NCI-H345 treated with DMSO at 0.1 percent for 48 hours (cell line): ENCODE data around the gene POLD2.
"Not testable (repeated sequence)": the region's sequence is repeated elsewhere in the genome, so short reads cannot be mapped to it uniquely, and the experiment has no call there.

Experiments used
- DNase-seq: peaks from one replicate; lab custom pipeline; 2025; ENCODE audit not compliant: unreplicated experiment; lab: John Stamatoyannopoulos, UW

POLD2 gene

DNA sequence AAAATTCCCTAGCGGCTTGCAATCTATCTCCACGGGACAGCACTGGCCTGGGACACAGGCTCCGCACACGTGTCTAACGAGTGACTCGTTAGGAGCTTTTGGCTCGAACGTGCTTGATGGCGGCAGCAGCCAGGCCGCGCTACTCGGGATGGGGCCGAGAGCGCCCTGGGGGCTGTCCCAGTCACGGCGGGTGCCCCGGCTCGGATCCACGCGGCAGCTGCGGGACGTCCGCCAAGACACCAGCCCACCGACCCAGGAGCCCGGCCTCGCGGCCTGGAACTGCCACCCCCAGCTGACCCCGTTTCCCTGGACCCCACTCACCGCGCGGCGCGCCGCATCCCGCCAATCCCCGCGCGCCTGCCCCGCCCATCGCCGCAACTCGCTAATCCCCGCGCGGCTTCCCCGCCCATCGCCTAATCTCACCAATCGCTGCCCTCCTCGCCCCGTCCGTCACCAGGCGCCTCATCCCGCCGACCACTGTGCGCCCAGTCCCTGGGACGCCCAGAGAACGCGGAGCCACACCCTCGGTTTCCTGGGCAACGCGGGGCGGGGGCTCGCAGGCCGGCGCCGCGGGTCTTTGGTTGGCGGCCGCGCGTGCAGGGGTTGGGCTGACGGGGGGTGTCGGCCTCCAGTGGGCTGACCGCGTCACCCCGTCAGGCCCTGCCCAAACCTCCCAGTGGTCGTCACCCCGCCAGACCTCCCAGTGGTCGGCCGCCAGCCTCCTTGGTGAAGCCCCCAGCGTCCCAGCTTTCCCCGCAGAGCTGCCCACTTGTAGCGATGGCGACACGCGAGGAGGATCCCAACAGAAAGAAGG lies at the start of gene POLD2:
Gene POLD2 (minus strand): TSS at position 359 of the 814 bp plus-strand sequence. CDS start 1,495 bp downstream, outside the sequence.
- peak; percentile 94 for DNase-seq

DNA sequence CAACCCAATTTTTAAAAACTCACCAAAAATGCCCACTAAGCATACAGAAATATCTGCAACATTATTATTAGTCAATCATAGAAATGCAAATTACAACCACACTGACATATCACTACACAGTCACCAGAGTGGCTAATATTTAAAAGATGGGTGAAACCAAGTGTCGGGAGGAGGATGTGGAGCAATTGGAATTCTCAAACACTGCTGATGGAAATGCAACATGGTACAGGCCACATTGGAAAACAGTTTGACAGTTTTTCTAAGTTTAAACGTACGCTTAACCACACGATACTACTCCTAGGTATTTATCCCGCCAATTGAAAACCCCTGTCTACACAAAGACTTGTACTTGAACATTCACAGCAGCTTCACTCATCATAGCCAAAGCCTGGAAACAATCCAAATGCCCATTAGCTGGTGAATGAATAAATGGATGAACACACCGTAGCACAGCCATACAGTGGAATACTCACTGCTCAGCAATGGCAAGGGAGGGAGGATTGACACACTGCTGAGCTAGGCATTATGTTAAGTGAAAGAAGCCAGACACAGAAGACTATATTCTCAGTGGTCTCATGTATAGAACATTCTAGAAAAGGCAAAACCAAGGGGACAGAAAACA lies 49.6 kb upstream of the POLD2 start:
- peak; percentile 64 for DNase-seq

DNA sequence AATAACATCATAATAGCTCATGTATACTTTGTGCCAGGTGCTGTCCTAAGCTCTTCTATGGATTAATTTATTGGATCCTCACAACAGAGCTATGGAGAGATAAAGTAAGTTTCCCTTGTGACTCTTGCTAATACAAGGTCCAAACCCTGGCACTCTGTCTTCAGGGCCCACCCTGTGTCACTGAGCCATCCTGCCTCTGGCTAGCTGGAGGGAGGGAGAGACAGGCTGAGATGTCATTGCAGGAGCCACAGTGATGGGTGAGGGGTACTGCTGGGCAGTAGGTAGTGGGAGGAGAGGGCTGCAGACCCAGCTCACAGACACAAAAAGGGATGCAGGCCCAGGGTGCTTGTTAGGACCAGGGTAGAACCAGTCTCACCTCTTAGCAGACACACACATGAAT lies 49.0 kb upstream of the POLD2 start:
- no peak for DNase-seq

DNA sequence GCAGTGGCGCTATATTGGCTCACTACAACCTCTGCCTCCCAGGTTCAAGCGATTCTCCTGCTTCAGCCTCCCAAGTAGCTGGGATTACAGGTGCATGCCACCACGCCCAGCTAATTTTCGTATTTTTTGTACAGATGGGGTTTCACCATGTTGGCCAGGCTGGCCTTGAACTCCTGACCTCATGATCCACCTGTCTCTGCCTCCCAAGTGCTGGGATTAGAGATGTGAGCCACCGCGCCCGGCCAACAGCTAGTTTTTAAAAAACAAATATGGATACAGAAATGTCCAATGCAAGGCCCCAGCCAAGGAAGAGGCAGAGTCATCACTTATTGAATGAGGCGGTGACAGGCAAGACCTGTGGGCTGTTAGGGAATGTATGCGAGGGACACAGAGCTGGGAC lies 48.6 kb upstream of the POLD2 start:
- not testable (repeated sequence) for DNase-seq

DNA sequence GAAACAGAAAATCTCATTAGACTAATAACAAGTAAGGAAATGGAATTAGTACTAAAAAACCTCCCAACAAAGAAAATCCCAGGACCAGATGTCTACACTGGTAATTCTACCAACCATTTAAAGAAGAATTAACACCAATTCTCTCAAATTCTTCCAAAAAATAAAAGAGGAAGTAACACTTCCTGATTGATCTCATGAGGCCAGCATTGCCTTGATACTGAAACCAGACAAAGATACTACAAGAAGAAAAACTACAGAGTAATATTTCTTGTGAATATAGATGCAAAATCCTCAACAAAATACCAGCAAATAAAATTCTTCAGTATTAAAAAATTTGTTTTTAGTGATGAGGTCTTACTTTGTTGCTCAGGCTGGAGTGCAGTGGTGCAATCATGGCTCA lies 44.6 kb upstream of the POLD2 start:
- no peak for DNase-seq

DNA sequence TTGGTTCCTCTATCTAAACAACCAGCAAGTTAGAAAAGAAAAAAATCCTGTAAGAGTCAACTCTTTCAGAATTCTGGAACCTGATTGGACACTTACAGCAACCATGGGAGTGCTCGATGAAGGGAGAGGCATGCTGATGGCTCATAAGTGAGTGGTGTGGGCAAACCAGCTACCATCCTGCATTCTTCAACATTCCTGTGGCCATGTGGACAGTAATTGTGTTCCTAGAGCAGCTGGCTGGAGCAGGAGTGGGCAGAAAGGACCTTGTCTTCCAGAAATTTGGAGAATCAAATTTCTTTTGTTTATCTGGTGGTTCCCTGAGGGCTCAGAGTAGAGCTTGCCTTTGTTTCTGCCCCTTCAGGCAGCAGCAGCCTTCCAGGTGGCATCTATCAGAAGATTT lies 40.2 kb upstream of the POLD2 start:
- DNase-seq: no peak

DNA sequence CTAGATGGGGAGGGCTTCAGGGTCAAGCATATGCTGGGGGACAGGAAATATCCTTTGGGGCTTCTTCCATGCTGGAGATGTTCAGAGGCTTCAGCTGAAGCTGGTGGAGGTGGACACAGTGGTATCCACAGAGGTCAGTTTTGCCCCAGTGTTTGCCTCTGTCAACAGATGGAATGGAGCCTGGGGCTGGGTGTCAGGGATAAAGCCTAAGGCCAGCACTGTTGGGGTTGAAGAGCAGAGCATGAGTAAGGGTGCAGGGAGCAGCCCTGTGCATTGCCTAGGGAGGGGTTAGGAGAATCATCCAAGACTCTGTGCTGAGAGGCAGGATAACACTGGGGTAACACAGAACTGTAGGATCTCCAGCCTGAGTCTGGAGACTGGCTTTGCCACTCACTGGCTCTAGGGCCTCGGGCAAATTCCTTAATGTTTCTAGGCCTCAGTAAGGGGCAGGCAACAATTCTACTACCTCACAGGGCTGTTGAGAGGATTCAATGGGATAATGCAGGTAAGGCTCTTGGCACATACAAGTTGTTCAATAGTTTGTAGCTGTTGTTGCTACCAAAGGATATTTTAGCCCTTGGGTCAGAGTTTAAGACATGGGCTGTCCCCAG lies 39.5 kb upstream of the POLD2 start:
- no peak for DNase-seq

DNA sequence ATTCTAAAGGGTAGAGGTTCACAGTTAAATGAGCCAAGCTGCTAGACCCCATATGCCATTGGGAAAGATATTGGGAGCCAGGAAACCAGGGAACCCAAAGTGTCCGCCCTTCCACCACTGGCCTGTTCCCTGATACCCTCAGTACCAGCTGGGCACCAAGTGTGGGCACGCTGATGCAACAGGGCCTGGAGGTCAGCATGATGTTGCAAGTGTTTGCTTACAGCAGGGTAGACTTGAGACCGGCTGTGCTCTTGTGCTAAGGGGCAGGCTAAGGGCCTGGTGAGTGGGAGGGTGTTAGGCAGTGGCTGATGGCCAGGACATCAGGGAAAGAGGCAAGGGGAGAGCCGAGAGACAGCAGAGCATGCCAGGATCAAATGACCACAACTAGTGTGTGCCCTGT lies 38.8 kb upstream of the POLD2 start:
- DNase-seq: no peak

DNA sequence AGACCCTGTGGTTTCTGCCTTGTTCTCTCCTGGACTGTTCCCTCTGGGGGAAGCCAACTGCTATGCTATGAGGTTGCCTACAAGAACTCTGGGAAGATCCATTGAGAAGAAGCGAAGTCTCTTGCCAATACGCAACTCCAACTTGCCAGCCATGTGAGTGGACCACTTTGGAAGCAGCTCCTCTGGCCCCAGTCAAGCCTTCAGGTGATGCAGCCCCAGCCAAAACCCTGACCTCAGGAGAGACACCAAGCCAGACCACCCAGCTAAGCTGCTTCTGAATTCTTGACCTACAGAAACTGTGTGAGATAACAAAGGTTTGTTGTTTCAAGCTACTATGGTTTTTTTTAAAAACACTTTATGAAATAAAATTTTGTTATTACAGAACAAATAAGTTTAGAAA lies 38.0 kb upstream of the POLD2 start:
- no peak for DNase-seq

DNA sequence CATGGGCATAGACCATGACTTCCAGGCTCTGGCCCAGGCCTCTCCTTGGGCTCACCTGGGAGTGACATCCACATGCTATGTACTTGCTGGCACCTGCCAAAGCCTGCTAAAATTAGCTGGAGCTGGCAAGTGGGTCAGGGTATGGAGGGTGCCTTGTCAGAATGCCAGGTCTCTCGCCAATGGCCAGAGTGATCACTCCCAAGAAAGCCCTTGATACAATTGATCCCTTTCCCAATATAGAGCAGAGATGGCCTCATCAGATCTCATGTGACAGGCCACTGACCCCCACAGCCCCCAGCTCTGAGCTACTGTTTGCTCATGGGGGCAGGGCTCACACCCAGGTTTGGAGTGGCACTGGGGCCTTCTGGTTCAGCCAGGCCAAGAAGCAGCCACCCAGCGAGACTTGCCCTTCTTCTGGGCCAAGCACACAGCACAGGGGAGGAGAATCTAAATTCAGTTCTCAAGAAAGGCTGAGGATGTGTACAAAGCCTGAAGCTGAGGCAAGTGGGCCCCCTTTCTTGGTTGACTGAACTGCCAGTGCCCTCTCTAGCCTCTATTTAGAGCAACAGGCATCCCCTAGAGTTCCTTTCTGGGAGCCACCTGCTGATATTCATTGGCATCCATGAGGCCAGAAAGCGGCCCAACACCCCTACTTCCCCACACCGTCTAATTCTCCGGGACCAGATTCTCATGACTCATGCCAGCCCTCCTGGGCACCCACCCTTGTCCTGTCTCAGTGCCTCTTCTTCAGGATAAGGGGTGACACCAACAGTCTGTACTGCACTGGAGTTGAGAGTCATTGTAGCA lies 36.7 kb upstream of the POLD2 start:
- DNase-seq: no peak

DNA sequence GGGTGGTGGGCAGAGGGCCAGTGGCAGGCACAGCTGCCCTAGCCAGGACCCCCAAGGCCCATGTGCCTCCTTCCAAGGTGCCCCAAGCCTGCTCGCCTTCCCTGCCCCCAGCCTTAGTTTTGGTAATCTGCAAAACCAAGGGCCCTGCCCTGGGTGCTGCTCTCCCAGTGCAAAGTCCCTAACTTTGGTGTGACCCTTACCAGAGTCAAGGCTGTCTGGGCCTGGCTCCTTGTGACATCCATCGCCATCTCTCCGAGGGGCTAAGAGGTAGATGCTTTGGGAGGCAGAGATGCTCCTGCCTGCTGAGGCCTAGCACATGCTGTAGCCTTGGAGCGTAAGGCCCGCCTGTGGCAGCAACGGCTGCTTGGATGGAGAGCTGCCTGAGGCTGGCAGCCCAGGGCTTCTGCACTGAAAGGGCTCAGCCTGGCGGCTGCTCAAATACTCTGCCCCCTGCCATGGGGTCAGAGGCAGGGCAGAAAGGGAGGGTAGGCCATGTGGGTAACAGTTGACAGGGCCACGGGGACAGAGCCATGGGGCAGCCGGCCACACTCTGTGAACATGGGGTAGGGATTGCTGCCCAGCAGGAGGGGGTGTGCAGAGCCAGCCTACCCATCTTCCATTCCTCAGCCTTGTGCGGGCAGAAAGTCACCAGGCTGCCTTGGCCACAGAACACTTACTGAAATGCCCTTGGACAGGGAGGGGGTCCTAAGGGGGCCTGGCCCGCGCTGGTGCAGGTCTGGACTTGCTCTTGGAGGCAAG lies 35.7 kb upstream of the POLD2 start:
- DNase-seq: no peak

DNA sequence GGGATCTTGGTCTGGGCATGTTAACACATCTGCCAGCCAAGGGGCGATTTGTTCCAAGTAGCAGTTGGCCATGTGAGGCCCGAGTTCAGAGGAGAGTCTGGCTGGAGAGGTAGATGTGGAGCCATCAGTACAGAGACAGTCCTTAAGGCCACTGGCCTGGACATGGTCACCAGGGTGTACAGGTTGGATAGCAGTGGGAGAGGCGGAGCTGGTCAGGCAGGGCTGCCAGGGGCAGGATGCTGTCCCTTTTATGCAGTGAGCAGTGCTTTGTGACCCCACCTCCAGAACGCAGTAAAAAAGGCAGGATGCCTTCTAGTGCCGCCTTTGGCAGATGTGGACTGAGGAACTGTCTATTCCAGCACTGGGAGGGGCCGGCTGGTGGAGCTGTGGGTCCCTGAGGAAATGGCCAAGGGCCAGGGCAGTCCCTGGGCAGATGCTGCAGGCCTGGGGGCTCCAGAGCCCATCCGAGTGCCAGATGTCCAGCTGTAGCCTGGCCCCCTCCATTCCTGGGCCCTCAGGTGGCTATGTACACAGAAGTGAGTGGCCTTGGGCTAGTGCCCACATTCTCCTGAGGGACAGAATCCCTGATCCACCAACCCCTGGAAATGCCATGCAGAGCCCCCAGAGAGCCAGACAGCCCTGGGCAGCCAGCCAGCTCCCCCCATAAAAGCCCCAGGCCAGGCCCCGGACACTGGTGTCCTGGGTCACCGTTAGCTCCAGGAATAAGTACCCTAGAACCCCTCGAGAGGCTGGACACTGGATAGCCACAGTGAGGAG lies 34.9 kb upstream of the POLD2 start:
- DNase-seq: no peak

DNA sequence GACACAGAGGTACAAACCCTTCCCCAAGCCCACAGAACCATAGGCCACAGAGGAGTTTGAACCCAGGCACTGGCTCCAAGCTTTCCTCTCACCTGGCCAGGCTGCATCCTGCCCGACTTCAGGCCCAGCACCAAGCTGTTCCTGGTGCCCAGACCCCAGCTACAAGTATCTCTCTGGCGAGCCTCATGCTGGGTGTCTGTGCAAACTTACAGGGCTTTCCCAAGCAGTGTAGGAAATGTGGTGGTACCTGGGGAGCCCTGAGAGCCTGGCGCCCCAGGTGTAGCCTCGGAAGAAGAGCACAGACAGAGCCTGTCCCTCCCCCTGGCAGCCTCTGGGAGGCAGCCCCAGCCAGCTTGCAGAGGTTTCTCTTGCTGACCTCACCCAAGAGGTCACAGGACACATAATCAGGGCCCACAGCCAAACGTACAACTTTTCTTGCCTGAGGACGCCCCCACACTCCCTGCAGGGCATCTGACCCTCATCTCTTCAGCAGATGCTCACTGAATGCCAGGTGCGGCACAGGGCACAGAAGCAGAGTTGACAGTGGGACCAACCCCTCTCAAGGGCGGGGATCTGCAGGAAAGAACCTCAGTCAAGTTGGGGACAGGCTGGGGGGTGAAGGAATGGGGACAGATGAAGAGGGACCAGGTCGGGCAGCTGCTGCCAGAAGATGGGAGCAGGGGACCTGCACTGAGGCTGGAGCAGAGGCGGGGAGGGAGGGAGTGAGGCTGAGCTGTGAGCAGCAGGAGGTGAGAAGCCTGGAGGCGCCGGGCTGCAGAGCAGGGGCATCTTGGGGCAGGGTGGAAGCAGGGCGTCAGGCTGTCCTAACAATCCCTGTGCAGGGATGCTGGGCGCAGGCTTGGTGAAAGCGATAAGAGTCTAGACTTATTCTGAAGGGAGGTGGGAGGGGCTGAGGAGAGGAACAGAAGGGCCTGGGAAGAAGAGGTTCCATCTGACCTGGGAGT lies 34.0 kb upstream of the POLD2 start:
- no peak for DNase-seq

DNA sequence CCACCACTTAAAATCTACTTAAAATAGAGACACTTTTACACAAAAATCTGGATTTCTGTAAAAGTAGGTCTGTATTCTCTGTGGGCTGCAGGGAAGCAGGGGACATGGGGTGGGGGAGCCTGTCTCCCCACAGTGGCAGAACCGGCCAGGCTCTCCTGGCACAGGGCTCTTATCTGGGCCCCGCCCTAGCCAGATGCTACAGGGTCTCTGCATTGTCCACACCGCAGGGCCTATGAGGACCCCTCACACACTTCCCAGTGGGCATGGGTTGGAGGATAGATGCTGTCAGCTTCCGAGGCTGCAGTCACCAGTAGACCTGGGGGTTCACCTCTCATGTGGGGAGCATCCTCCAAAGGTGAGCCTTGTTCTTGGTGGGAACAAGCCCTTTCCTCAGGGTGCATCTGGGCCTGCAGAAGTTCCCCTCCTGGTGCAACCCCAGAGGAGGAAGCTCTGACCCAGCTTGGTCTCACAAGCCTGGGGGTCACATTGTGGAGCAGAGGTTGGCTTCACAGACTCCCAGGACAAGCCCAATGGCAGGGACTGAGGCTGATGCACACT lies 33.2 kb upstream of the POLD2 start:
- no peak for DNase-seq

DNA sequence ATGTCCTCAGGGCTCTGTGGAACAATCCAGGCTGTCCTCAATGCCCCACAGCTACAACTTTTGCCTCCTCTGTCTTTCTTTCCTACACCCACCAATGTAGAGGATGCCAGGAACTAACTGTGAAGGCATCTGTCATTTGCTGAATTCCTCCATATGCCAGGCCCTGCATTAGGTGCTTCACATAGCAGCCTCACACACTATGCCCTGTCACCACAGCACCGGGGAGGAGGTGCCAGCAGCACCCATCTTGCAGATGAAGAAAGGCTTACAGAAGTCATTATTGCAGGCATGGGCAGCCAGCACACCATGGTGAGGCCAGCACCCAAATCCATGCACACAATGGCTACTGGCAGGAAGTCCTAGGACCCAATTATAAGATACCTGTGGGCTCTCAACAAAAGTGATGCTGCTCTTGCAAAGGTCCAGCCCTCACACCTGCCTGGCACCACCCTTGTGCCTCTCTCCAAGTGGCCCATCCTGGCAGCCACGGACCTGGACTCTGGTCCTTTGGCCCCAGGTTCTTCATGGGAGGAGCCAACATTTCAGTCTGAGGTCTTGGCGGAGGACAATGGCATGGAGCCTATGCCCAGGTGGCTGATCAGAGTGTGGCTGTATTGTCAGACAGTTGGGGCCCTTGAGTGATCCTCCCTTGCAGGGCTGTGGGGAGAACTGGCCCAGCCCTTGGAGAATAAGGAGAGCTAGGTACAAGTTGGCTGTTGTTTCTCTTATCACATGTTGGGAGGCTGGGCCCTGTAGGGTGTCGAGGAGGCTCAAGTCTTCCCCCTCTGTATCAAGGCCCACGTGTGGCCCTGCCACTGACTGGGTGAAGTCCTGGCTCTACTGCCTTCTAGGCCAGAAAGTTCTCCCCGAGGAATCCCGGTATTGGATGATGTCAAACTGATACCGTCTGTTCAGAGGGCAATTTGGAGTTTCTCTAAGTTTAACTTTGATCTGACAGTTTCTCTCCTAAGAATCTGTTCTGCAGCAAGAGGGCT lies 32.1 kb upstream of the POLD2 start:
- DNase-seq: no peak

DNA sequence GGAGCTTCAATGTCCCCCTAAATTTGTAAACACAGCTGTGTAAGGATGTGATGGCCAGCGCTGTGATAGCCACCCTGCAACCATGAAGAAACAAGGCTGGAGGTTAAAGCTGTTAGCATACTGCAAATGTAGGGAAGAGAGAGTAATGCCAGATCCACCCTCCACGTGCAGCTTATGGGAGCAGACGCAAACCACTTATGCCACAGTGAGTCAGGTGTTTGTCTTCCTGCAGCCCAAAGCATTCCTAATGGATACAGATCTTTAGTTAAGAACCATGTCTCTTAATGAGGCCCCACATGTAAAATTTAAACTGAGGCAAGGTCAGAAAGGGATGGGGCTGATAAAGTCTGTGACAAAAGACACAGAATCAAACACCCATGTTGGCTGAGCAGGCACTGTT lies 31.4 kb upstream of the POLD2 start:
- DNase-seq: no peak

DNA sequence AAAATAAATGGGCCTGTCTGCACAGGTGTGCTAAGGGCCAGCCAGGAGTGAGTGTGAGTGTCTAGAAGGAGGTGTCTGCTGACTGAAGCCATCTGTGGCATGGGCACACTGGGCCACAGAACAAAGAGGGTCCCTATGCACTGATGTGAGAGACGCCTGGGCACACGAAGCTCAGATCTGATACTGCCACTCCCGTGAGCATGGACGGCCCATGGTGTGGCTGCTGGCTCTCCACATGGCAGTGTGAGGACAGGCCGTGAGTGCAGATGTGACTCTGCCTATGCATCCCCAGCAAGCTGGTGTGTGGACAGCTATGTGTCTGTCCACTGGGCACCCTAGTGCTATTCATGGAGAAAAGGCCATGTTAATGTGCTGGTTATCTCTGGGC lies 30.6 kb upstream of the POLD2 start:
- no peak for DNase-seq
